Transverse colon (tissue), 4 donors: ENCODE data around the gene ZNF217.

Source experiments
- POLR2A ChIP-seq: fragments of 450-650 bp; IDR thresholded peaks from one replicate; pipeline ENCODE4 v1.6.1; 2016; ENCODE audit warnings: antibody characterized with exemption, mild to moderate bottlenecking, moderate library complexity
- POLR2AphosphoS5 ChIP-seq, 3 donors: sonication (generic); formaldehyde crosslinking; IDR thresholded peaks; one replicate each; pipeline ENCODE4 v1.6.1; 2016; ENCODE audit warnings: antibody characterized with exemption in 3 of 3
- TF ChIP-seq, protein P1 (sequence below), 5 experiments: fragments of 200-600 bp in 3 of 5; fragments of 450-650 bp in 2 of 5; sonication (generic) in 3 of 5; IDR thresholded peaks; 1 replicate in 2 of 5; 2 replicates in 3 of 5; pipeline ENCODE4 v1.5.1; 2016 to 2017; ENCODE audit warnings: antibody characterized with exemption in 5 of 5, inconsistent platforms in 3 of 5, mild to moderate bottlenecking in 2 of 5, moderate library complexity in 1 of 5

GRCh38 chr20:53571555-53572286 lies 21.9 kb downstream of the ZNF217 start:
- TF ChIP-seq POLR2A (no peak), POLR2AphosphoS5 (IDR thresholded peaks at IDR 0.05) (no peak)
- TF ChIP-seq, protein P1, sequence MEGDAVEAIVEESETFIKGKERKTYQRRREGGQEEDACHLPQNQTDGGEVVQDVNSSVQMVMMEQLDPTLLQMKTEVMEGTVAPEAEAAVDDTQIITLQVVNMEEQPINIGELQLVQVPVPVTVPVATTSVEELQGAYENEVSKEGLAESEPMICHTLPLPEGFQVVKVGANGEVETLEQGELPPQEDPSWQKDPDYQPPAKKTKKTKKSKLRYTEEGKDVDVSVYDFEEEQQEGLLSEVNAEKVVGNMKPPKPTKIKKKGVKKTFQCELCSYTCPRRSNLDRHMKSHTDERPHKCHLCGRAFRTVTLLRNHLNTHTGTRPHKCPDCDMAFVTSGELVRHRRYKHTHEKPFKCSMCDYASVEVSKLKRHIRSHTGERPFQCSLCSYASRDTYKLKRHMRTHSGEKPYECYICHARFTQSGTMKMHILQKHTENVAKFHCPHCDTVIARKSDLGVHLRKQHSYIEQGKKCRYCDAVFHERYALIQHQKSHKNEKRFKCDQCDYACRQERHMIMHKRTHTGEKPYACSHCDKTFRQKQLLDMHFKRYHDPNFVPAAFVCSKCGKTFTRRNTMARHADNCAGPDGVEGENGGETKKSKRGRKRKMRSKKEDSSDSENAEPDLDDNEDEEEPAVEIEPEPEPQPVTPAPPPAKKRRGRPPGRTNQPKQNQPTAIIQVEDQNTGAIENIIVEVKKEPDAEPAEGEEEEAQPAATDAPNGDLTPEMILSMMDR (IDR thresholded peaks at IDR 0.05), result no peak
